HL-60 (cell line): ENCODE data around the gene SMARCE1.

Experiments used
- DNase-seq, 2 experiments: peaks; one replicate each; pipeline ENCODE4 v3.0.0-alpha.2; 2010 to 2020; ENCODE audit warnings: low read depth in 1 of 2, low spot score in 1 of 2
- H3K27ac ChIP-seq: fragments of 250-450 bp; sonication (Bioruptor Pico); replicated peaks from 2 replicates; pipeline ENCODE4 v1.5.1; 2020; ENCODE audit warnings: mild to moderate bottlenecking, moderate library complexity
- H3K27me3 ChIP-seq: fragments of 250-450 bp; sonication (Bioruptor Pico); 2 replicates; pipeline ENCODE4 v1.5.1; 2021; ENCODE audit warnings: mild to moderate bottlenecking, moderate library complexity; ENCODE audit not compliant: insufficient read depth, poor library complexity, severe bottlenecking
- H3K4me3 ChIP-seq: replicated peaks from 2 replicates; pipeline ENCODE4 v1.5.1; 2011; ENCODE audit warnings: mild to moderate bottlenecking, control low read depth, low read length; ENCODE audit not compliant: insufficient read depth
- CTCF ChIP-seq: IDR thresholded peaks from one replicate; pipeline ENCODE4 v1.5.1; 2011; ENCODE audit warnings: low read length, control low read depth, inconsistent platforms; ENCODE audit not compliant: insufficient read depth
- GABPA ChIP-seq: IDR thresholded peaks from 2 replicates; pipeline ENCODE4 v1.6.1; 2012; ENCODE audit warnings: low read depth
- POLR2AphosphoS5 ChIP-seq: IDR thresholded peaks from 2 replicates; pipeline ENCODE4 v1.6.1; 2012; ENCODE audit warnings: low read depth
- SPI1 ChIP-seq: IDR thresholded peaks from 2 replicates; pipeline ENCODE4 v1.6.1; 2012; ENCODE audit warnings: low read depth, mild to moderate bottlenecking, borderline replicate concordance
- TF ChIP-seq, protein P1 (sequence below): IDR thresholded peaks from 2 replicates; pipeline ENCODE4 v1.6.1; 2012; ENCODE audit warnings: low read depth; ENCODE audit not compliant: insufficient replicate concordance

SMARCE1 gene

GRCh38 chr17:40605306-40605705 is 42.3 kb downstream of the SMARCE1 start:
- H3K4me3 ChIP-seq, result no peak overlapping the region
- H3K27me3 ChIP-seq, result no peaks in the 10 kb centered on the region
- TF ChIP-seq, protein P1, sequence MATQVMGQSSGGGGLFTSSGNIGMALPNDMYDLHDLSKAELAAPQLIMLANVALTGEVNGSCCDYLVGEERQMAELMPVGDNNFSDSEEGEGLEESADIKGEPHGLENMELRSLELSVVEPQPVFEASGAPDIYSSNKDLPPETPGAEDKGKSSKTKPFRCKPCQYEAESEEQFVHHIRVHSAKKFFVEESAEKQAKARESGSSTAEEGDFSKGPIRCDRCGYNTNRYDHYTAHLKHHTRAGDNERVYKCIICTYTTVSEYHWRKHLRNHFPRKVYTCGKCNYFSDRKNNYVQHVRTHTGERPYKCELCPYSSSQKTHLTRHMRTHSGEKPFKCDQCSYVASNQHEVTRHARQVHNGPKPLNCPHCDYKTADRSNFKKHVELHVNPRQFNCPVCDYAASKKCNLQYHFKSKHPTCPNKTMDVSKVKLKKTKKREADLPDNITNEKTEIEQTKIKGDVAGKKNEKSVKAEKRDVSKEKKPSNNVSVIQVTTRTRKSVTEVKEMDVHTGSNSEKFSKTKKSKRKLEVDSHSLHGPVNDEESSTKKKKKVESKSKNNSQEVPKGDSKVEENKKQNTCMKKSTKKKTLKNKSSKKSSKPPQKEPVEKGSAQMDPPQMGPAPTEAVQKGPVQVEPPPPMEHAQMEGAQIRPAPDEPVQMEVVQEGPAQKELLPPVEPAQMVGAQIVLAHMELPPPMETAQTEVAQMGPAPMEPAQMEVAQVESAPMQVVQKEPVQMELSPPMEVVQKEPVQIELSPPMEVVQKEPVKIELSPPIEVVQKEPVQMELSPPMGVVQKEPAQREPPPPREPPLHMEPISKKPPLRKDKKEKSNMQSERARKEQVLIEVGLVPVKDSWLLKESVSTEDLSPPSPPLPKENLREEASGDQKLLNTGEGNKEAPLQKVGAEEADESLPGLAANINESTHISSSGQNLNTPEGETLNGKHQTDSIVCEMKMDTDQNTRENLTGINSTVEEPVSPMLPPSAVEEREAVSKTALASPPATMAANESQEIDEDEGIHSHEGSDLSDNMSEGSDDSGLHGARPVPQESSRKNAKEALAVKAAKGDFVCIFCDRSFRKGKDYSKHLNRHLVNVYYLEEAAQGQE, result no peak
- TF ChIP-seq GABPA (no peak), CTCF (no peak), SPI1 (no peak), POLR2AphosphoS5 (no peak)
- no peak overlapping the region for H3K27ac ChIP-seq
- no peak for DNase-seq

DNA sequence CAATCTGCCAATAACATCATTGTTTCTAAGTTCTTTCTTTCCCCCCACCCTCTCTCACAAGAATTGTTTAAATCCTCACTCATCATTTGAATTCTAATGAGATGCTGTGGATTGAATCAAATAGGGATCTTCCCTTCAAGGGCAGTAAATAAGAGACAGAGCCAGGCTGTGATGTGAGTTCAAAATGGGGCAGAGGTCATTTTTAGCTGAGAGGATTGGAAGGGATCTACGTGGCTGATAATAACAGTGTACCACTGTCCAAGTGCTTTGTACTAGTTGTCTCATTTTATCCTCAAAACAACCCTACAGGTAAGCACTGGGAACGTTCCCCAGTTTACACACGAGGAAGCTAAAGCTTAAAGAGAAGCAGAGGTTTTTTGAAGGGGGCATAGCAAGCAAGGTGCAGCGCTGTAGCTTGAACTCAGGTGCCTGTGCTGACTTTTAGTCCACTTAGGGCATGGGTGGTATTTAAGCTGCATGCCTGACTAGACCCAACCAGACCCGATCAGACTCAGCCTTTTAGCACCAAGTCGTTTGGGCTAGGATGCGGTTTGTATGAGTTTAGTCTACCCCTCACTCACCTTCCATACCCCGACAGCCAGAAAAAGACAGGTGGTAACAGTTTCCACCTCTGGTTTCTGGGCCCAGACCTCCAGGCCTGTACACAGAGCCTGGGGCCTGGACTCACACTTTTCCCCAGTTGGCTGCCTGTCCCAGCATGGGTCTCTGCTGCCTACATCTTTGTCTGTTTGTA is 43.1 kb downstream of the SMARCE1 start:
- H3K27me3 ChIP-seq, result no peaks in the 10 kb centered on the region
- TF ChIP-seq CTCF (no peak), SPI1 (no peak), GABPA (no peak), POLR2AphosphoS5 (no peak)
- TF ChIP-seq, protein P1, result no peak
- no peak overlapping the region for H3K4me3 ChIP-seq
- no peak overlapping the region for H3K27ac ChIP-seq
- no peak for DNase-seq

GRCh38 chr17:40602445-40603443 is 44.9 kb downstream of the SMARCE1 start:
- H3K27ac ChIP-seq, result no peak overlapping the region
- DNase-seq, result no peak
- H3K27me3 ChIP-seq, result no peaks in the 10 kb centered on the region
- TF ChIP-seq POLR2AphosphoS5 (no peak), GABPA (no peak), SPI1 (no peak), CTCF (no peak)
- TF ChIP-seq, protein P1, result no peak
- H3K4me3 ChIP-seq, result no peak overlapping the region
